Mucosa of descending colon (tissue), 3 donors: ENCODE results near the gene OR2D2. TPM values are rescaled to one million over a fixed set of nuclear protein-coding genes. Genes with fewer than 3 reads are reported as not detected.
"Not testable (repeated sequence)": the region's sequence is repeated elsewhere in the genome, so short reads cannot be mapped to it uniquely, and the experiment has no call there.

Experiments
- ATAC-seq: fragments of 200-7000 bp; cut with Tn5 transposase; one replicate; pipeline ENCODE4 v1.9.1; 2020; ENCODE audit warnings: mild to moderate bottlenecking, moderate library complexity
- DNase-seq, 3 donors: peaks; one replicate each; pipeline ENCODE4 v3.0.0-alpha.2; 2020
- H3K36me3 ChIP-seq: fragments of 200-600 bp; one replicate; pipeline ENCODE4 v1.8.0; 2021; ENCODE audit warnings: low read depth, mild to moderate bottlenecking
- H3K4me1 ChIP-seq: fragments of 200-600 bp; one replicate; pipeline ENCODE4 v1.8.0; 2021; ENCODE audit warnings: low read depth, mild to moderate bottlenecking
- H3K4me3 ChIP-seq: fragments of 200-600 bp; one replicate; pipeline ENCODE4 v1.8.0; 2021; ENCODE audit warnings: mild to moderate bottlenecking
- H3K9me3 ChIP-seq: fragments of 200-600 bp; one replicate; pipeline ENCODE4 v1.8.0; 2021; ENCODE audit warnings: mild to moderate bottlenecking
- CTCF ChIP-seq: fragments of 200-600 bp; IDR thresholded peaks from one replicate; pipeline ENCODE4 v1.8.0; 2022; ENCODE audit warnings: antibody characterized with exemption, mild to moderate bottlenecking
- intact Hi-C, 2 donors: fragments of 100-400 bp; cut with DNase I in 1 of 2; cut with micrococcal nuclease in 1 of 2; formaldehyde crosslinking; loops; one replicate each; pipeline versions ENCODE4 v1.11.0 to v1.11.1; 2022; cut with DNase I, micrococcal nuclease
- total RNA-seq, 3 donors: library from RNA; stranded (reverse); fragmentation: NEBNext Ultra II Directional in 2 of 3; extraction: Animal tissue kit (Norgen Biotek cat#: 25700) in 2 of 3; gene quantifications; one replicate each; pipeline versions ENCODE4 v1.2.1 to v1.2.4, GENCODE V29; 2021 to 2023
- donor health status: DM: no; HTN: no; CAD: no; lungs with moderate emphysema.
- donor health status: DM: no; HTN: no; CAD: no.
- donor health status: DM: no; HTN: yes; CAD: no.

Gene OR2D2
- total RNA-seq, 3 donors from 2014 or later = 0.28 to 2.1 (median 0.53) TPM

GRCh38 chr11:6856871-6857270 is 35.4 kb downstream of the OR2D2 start:
- no peaks in the 10 kb centered on the region for H3K4me1 ChIP-seq
- intact Hi-C loops = no loop called here
- no peak overlapping the region for H3K4me3 ChIP-seq
- DNase-seq (no peak), ATAC-seq (no peak)
- no peak for TF ChIP-seq CTCF
- H3K9me3 ChIP-seq = no peaks in the 10 kb centered on the region
- no peaks in the 10 kb centered on the region for H3K36me3 ChIP-seq

- intact Hi-C loops = no loop called here
- no peak for ATAC-seq
- H3K36me3 ChIP-seq = no peaks in the 10 kb centered on the region
- DNase-seq = no peak
- TF ChIP-seq CTCF = no peak
- H3K4me1 ChIP-seq = no peaks in the 10 kb centered on the region
- no peaks in the 10 kb centered on the region for H3K9me3 ChIP-seq
- no peak overlapping the region for H3K4me3 ChIP-seq
Measured at GRCh38 chr11:6855971-6856541, 36.2 kb downstream of the OR2D2 start.

- not testable (repeated sequence) for ATAC-seq
Measured at GRCh38 chr11:6854801-6855200, 37.5 kb downstream of the OR2D2 start.

GRCh38 chr11:6850526-6850925 is 41.8 kb downstream of the OR2D2 start:
- ATAC-seq = no peak
- intact Hi-C loops = no loop called here
- H3K36me3 ChIP-seq = no peaks in the 10 kb centered on the region
- no peaks in the 10 kb centered on the region for H3K4me1 ChIP-seq
- no peaks in the 10 kb centered on the region for H3K9me3 ChIP-seq
- no peak for DNase-seq
- H3K4me3 ChIP-seq = no peak overlapping the region
- no peak for TF ChIP-seq CTCF

More at GRCh38 chr11:6854801-6855200, 37.5 kb downstream of the OR2D2 start:
- H3K9me3 ChIP-seq, DNase-seq, H3K36me3 ChIP-seq, H3K4me1 ChIP-seq, H3K4me3 ChIP-seq, intact Hi-C loops: not testable (repeated sequence)

- intact Hi-C loops = no loop called here
- DNase-seq (no peak), ATAC-seq (no peak)
- Histone ChIP-seq H3K36me3 (no peaks in the 10 kb centered on the region), H3K9me3 (no peaks in the 10 kb centered on the region), H3K4me1 (no peaks in the 10 kb centered on the region), H3K4me3 (no peak within 1 kb of the TSS)
- TF ChIP-seq CTCF = no peak
Measured at GRCh38 chr11:6845383-6845782, 46.9 kb downstream of the OR2D2 start, which contains the start of gene OR10A5. TSS of gene OR10A5 (plus strand) at chr11:6845683. CDS start at chr11:6845683, 0 bp downstream.

GRCh38 chr11:6844356-6844755 is 47.9 kb downstream of the OR2D2 start:
- ATAC-seq (no peak), DNase-seq (no peak)
- H3K9me3 ChIP-seq = no peaks in the 10 kb centered on the region
- no peaks in the 10 kb centered on the region for H3K4me1 ChIP-seq
- no peaks in the 10 kb centered on the region for H3K36me3 ChIP-seq
- no peak overlapping the region for H3K4me3 ChIP-seq
- intact Hi-C loops = no loop called here
- TF ChIP-seq CTCF = no peak
